HCT116 (cell line): ENCODE results near the gene CEP112.

ENCODE experiments used
- EGR1 ChIP-seq: IDR thresholded peaks from 2 replicates; pipeline ENCODE4 v1.6.1; 2012; ENCODE audit warnings: low read depth
- EZH2 ChIP-seq: fragments of 200-600 bp; sonication (generic); IDR thresholded peaks from 2 replicates; pipeline ENCODE4 v1.6.1; 2017; ENCODE audit warnings: antibody characterized with exemption, mixed run types
- JUND ChIP-seq: IDR thresholded peaks from 2 replicates; pipeline ENCODE4 v1.6.1; 2012
- POLR2A ChIP-seq: IDR thresholded peaks from 2 replicates; pipeline ENCODE4 v1.7.0; 2011; ENCODE audit warnings: borderline replicate concordance; ENCODE audit not compliant: insufficient read depth, insufficient read length; ENCODE audit errors: extremely low read depth
- POLR2AphosphoS5 ChIP-seq: IDR thresholded peaks from 2 replicates; pipeline ENCODE4 v1.6.1; 2011; ENCODE audit warnings: mild to moderate bottlenecking, low read depth, low read length, moderate library complexity
- TCF7L2 ChIP-seq: IDR thresholded peaks from 2 replicates; pipeline ENCODE4 v1.7.0; 2011; ENCODE audit warnings: borderline replicate concordance, inconsistent platforms; ENCODE audit not compliant: insufficient read depth, insufficient read length; ENCODE audit errors: extremely low read depth
- ZNF274 ChIP-seq: fragments of 200-500 bp; sonication (Bioruptor generic); IDR thresholded peaks from 2 replicates; pipeline ENCODE4 v1.6.1; 2014; ENCODE audit warnings: mild to moderate bottlenecking, low read depth, low read length, inconsistent platforms
- TF ChIP-seq, protein P1 (sequence below), 3 experiments: fragments of 200-600 bp in 1 of 3; sonication (generic) in 1 of 3; IDR thresholded peaks in 2 of 3; conservative IDR thresholded peaks in 1 of 3; 2 replicates each; pipeline ENCODE4 v1.5.1; 2012 to 2017; ENCODE audit warnings: low read depth in 2 of 3, low read length in 2 of 3, antibody characterized with exemption in 1 of 3, borderline replicate concordance in 1 of 3, control low read depth in 1 of 3, mild to moderate bottlenecking in 1 of 3, mixed read lengths in 1 of 3, mixed run types in 1 of 3, moderate library complexity in 1 of 3; ENCODE audit not compliant: insufficient read depth in 1 of 3
- TF ChIP-seq, protein P2 (sequence below): IDR thresholded peaks from 2 replicates; pipeline ENCODE4 v1.6.1; 2012
- TF ChIP-seq, protein P3 (sequence below): IDR thresholded peaks from 2 replicates; pipeline ENCODE4 v1.6.1; 2012; ENCODE audit warnings: low read depth
- TF ChIP-seq, protein P4 (sequence below): IDR thresholded peaks from 2 replicates; pipeline ENCODE4 v1.6.1; 2011; ENCODE audit warnings: mild to moderate bottlenecking, low read length, moderate library complexity; ENCODE audit not compliant: insufficient replicate concordance; ENCODE audit errors: extremely low read depth

DNA sequence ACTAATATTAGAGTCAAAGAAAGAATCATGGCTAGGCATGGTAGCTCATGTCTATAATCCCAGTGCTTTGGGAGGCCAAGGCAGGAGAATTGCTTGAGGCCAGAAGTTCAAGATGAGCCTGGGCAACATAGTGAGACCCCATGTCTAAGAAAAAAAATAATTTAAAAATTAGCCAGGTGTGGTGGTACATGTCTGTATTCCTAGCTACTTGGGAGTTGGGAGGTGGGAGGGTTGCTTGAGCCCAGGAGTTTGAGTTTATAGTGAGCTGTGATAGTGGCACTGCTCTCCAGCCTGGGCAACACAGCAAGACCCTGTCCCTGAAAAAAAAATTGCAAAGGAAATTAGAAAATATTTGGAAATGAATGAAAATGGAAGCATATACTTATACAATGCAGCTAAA lies 420.2 kb downstream of the CEP112 start:
- TF ChIP-seq ZNF274 (no peak), POLR2A (no peak), TCF7L2 (no peak), EZH2 (no peak), POLR2AphosphoS5 (no peak), JUND (no peak), EGR1 (no peak)
- TF ChIP-seq, protein P1, sequence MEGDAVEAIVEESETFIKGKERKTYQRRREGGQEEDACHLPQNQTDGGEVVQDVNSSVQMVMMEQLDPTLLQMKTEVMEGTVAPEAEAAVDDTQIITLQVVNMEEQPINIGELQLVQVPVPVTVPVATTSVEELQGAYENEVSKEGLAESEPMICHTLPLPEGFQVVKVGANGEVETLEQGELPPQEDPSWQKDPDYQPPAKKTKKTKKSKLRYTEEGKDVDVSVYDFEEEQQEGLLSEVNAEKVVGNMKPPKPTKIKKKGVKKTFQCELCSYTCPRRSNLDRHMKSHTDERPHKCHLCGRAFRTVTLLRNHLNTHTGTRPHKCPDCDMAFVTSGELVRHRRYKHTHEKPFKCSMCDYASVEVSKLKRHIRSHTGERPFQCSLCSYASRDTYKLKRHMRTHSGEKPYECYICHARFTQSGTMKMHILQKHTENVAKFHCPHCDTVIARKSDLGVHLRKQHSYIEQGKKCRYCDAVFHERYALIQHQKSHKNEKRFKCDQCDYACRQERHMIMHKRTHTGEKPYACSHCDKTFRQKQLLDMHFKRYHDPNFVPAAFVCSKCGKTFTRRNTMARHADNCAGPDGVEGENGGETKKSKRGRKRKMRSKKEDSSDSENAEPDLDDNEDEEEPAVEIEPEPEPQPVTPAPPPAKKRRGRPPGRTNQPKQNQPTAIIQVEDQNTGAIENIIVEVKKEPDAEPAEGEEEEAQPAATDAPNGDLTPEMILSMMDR (IDR thresholded peaks at IDR 0.05 in 2 of 3, conservative IDR thresholded peaks at IDR 0.05 in 1 of 3; ENCODE audit: borderline replicate concordance in 1 of 3, insufficient read depth in 1 of 3, low read depth in 2 of 3, low read length in 2 of 3): no peak
- TF ChIP-seq, protein P2, sequence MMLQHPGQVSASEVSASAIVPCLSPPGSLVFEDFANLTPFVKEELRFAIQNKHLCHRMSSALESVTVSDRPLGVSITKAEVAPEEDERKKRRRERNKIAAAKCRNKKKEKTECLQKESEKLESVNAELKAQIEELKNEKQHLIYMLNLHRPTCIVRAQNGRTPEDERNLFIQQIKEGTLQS: no peak
- TF ChIP-seq, protein P3, sequence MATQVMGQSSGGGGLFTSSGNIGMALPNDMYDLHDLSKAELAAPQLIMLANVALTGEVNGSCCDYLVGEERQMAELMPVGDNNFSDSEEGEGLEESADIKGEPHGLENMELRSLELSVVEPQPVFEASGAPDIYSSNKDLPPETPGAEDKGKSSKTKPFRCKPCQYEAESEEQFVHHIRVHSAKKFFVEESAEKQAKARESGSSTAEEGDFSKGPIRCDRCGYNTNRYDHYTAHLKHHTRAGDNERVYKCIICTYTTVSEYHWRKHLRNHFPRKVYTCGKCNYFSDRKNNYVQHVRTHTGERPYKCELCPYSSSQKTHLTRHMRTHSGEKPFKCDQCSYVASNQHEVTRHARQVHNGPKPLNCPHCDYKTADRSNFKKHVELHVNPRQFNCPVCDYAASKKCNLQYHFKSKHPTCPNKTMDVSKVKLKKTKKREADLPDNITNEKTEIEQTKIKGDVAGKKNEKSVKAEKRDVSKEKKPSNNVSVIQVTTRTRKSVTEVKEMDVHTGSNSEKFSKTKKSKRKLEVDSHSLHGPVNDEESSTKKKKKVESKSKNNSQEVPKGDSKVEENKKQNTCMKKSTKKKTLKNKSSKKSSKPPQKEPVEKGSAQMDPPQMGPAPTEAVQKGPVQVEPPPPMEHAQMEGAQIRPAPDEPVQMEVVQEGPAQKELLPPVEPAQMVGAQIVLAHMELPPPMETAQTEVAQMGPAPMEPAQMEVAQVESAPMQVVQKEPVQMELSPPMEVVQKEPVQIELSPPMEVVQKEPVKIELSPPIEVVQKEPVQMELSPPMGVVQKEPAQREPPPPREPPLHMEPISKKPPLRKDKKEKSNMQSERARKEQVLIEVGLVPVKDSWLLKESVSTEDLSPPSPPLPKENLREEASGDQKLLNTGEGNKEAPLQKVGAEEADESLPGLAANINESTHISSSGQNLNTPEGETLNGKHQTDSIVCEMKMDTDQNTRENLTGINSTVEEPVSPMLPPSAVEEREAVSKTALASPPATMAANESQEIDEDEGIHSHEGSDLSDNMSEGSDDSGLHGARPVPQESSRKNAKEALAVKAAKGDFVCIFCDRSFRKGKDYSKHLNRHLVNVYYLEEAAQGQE: no peak
- TF ChIP-seq, protein P4, sequence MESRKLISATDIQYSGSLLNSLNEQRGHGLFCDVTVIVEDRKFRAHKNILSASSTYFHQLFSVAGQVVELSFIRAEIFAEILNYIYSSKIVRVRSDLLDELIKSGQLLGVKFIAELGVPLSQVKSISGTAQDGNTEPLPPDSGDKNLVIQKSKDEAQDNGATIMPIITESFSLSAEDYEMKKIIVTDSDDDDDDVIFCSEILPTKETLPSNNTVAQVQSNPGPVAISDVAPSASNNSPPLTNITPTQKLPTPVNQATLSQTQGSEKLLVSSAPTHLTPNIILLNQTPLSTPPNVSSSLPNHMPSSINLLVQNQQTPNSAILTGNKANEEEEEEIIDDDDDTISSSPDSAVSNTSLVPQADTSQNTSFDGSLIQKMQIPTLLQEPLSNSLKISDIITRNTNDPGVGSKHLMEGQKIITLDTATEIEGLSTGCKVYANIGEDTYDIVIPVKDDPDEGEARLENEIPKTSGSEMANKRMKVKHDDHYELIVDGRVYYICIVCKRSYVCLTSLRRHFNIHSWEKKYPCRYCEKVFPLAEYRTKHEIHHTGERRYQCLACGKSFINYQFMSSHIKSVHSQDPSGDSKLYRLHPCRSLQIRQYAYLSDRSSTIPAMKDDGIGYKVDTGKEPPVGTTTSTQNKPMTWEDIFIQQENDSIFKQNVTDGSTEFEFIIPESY: no peak
